Measurements from ENCODE around the gene RETNLB.
A peak's percentile ranks its signal among the peaks of the same experiment; 100 is the strongest.

Gene RETNLB

DNA sequence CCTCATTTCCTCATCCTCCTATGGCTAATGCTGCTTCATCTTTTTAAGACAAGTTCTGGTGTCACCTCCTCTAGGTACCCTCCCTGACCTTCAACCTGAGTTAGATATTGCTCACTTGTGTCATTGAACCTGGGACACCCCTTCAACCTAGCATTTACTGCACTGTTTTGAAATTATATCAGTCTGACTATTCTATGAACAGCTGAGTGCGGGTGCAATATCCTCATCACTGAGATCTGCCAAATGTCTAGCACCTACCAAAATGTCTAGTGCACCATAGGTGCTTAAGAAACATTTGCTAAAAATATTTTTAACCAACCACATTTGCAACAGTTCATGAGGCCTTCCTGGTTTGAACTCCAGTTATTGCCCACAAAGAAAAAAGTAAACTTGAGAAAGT is 34.5 kb downstream of the RETNLB start:
- Histone ChIP-seq H4K91ac (ENCODE audit: low read length) (no peak overlapping the region), H3K14ac (ENCODE audit: low read length in 2 of 2) (peak overlapping the region in 1 of 2 experiments; percentile 55), H3K9me3 (ENCODE audit: control insufficient read depth, low read length) (no peaks in the 10 kb centered on the region), H4K8ac (ENCODE audit: low read length) (no peak overlapping the region), H3K4me1 (ENCODE audit: control insufficient read depth, insufficient read depth, low read depth, low read length) (no peaks in the 10 kb centered on the region), H2BK12ac (ENCODE audit: low read length in 2 of 2) (no peak overlapping the region), H3K4ac (ENCODE audit: low read depth in 1 of 2, low read length in 2 of 2) (no peak overlapping the region), H3K27ac (ENCODE audit: low read length, poor library complexity, severe bottlenecking) (no peak overlapping the region), H3K23ac (ENCODE audit: low read length in 2 of 2) (no peak overlapping the region), H2AK5ac (ENCODE audit: low read length, severe bottlenecking) (no peak overlapping the region), H3K9ac (ENCODE audit: low read length) (no peak overlapping the region), H2AFZ (ENCODE audit: low read depth, low read length) (no peak overlapping the region), H3K79me1 (replicated peaks; ENCODE audit: low read length, poor library complexity, severe bottlenecking) (no peaks in the 10 kb centered on the region), H2BK15ac (ENCODE audit: low read depth, poor library complexity, severe bottlenecking) (no peak overlapping the region), H3K4me2 (ENCODE audit: low read length, poor library complexity, severe bottlenecking) (no peak overlapping the region), H2BK120ac (ENCODE audit: low read depth, low read length) (no peak overlapping the region), H3K27me3 (ENCODE audit: control insufficient read depth in 1 of 2, insufficient read depth in 1 of 2, low read length in 2 of 2) (peaks cover 5 to 6% of the 10 kb centered on the region in 2 experiments), H2BK5ac (ENCODE audit: low read depth, low read length, poor library complexity, severe bottlenecking) (no peak overlapping the region), H3K4me3 (ENCODE audit: insufficient read depth in 1 of 2, low read depth in 1 of 2, low read length in 2 of 2) (no peak overlapping the region), H3K18ac (ENCODE audit: low read depth in 1 of 2, low read length in 2 of 2) (no peak overlapping the region), H3K36me3 (ENCODE audit: control insufficient read depth in 1 of 2, insufficient read depth in 2 of 2, low read depth in 1 of 2, low read length in 2 of 2) (no peaks in the 10 kb centered on the region)
- 68% methylated on average over 1 of the region's 1 CpG for WGBS
- DNase-seq: no peak

- H3K27ac ChIP-seq (ENCODE audit: low read length, poor library complexity, severe bottlenecking): no peak overlapping the region
- no peaks in the 10 kb centered on the region for H3K4me1 ChIP-seq (ENCODE audit: control insufficient read depth, insufficient read depth, low read depth, low read length)
- no peak overlapping the region for H3K23ac ChIP-seq (ENCODE audit: low read length in 2 of 2)
- peaks cover 0 to 6% of the 10 kb centered on the region in 2 experiments for H3K27me3 ChIP-seq (ENCODE audit: control insufficient read depth in 1 of 2, insufficient read depth in 1 of 2, low read length in 2 of 2)
- H3K4me2 ChIP-seq (ENCODE audit: low read length, poor library complexity, severe bottlenecking): no peak overlapping the region
- no peak overlapping the region for H2BK15ac ChIP-seq (ENCODE audit: low read depth, poor library complexity, severe bottlenecking)
- H3K79me1 ChIP-seq (replicated peaks; ENCODE audit: low read length, poor library complexity, severe bottlenecking): no peaks in the 10 kb centered on the region
- H3K4me3 ChIP-seq (ENCODE audit: insufficient read depth in 1 of 2, low read depth in 1 of 2, low read length in 2 of 2): no peak overlapping the region
- H3K18ac ChIP-seq (ENCODE audit: low read depth in 1 of 2, low read length in 2 of 2): no peak overlapping the region
- H2AFZ ChIP-seq (ENCODE audit: low read depth, low read length): no peak overlapping the region
- no peak overlapping the region for H3K4ac ChIP-seq (ENCODE audit: low read depth in 1 of 2, low read length in 2 of 2)
- no peak overlapping the region for H2AK5ac ChIP-seq (ENCODE audit: low read length, severe bottlenecking)
- H3K9me3 ChIP-seq (ENCODE audit: control insufficient read depth, low read length): no peaks in the 10 kb centered on the region
- no peak overlapping the region for H2BK12ac ChIP-seq (ENCODE audit: low read length in 2 of 2)
- H3K14ac ChIP-seq (ENCODE audit: low read length in 2 of 2): no peak overlapping the region
- H4K8ac ChIP-seq (ENCODE audit: low read length): no peak overlapping the region
- no peak overlapping the region for H2BK120ac ChIP-seq (ENCODE audit: low read depth, low read length)
- H3K9ac ChIP-seq (ENCODE audit: low read length): no peak overlapping the region
- no peak for DNase-seq
- H3K36me3 ChIP-seq (ENCODE audit: control insufficient read depth in 1 of 2, insufficient read depth in 2 of 2, low read depth in 1 of 2, low read length in 2 of 2): no peaks in the 10 kb centered on the region
- no peak overlapping the region for H2BK5ac ChIP-seq (ENCODE audit: low read depth, low read length, poor library complexity, severe bottlenecking)
- no peak overlapping the region for H4K91ac ChIP-seq (ENCODE audit: low read length)
- 75% methylated on average over 2 of the region's 2 CpGs for WGBS
These were observed 37.9 kb downstream of the RETNLB start for GRCh38 chr3:108719178-108719806.

- Histone ChIP-seq H4K91ac (ENCODE audit: low read length) (no peak overlapping the region), H2BK15ac (ENCODE audit: low read depth, poor library complexity, severe bottlenecking) (no peak overlapping the region), H3K4ac (ENCODE audit: low read depth in 1 of 2, low read length in 2 of 2) (no peak overlapping the region), H3K79me1 (replicated peaks; ENCODE audit: low read length, poor library complexity, severe bottlenecking) (no peaks in the 10 kb centered on the region), H3K9me3 (ENCODE audit: control insufficient read depth, low read length) (peaks cover 3% of the 10 kb centered on the region), H4K8ac (ENCODE audit: low read length) (no peak overlapping the region), H3K14ac (ENCODE audit: low read length in 2 of 2) (no peak overlapping the region), H3K36me3 (ENCODE audit: control insufficient read depth in 1 of 2, insufficient read depth in 2 of 2, low read depth in 1 of 2, low read length in 2 of 2) (no peaks in the 10 kb centered on the region), H2BK12ac (ENCODE audit: low read length in 2 of 2) (no peak overlapping the region), H2AK5ac (ENCODE audit: low read length, severe bottlenecking) (no peak overlapping the region), H3K4me1 (ENCODE audit: control insufficient read depth, insufficient read depth, low read depth, low read length) (no peaks in the 10 kb centered on the region), H2BK5ac (ENCODE audit: low read depth, low read length, poor library complexity, severe bottlenecking) (no peak overlapping the region), H3K23ac (ENCODE audit: low read length in 2 of 2) (no peak overlapping the region), H3K27me3 (ENCODE audit: control insufficient read depth in 1 of 2, insufficient read depth in 1 of 2, low read length in 2 of 2) (peaks cover 0 to 6% of the 10 kb centered on the region in 2 experiments), H3K4me2 (ENCODE audit: low read length, poor library complexity, severe bottlenecking) (no peak overlapping the region), H3K18ac (ENCODE audit: low read depth in 1 of 2, low read length in 2 of 2) (no peak overlapping the region), H3K27ac (ENCODE audit: low read length, poor library complexity, severe bottlenecking) (no peak overlapping the region), H3K9ac (ENCODE audit: low read length) (no peak overlapping the region), H3K4me3 (ENCODE audit: insufficient read depth in 1 of 2, low read depth in 1 of 2, low read length in 2 of 2) (no peak overlapping the region), H2BK120ac (ENCODE audit: low read depth, low read length) (no peak overlapping the region), H2AFZ (ENCODE audit: low read depth, low read length) (no peak overlapping the region)
- DNase-seq: no peak
- 81% methylated on average over 2 of the region's 2 CpGs for WGBS
These were observed 38.8 kb downstream of the RETNLB start for GRCh38 chr3:108718454-108718853.

- no peak overlapping the region for H3K4ac ChIP-seq (ENCODE audit: low read depth in 1 of 2, low read length in 2 of 2)
- H3K79me1 ChIP-seq (replicated peaks; ENCODE audit: low read length, poor library complexity, severe bottlenecking): no peaks in the 10 kb centered on the region
- H3K18ac ChIP-seq (ENCODE audit: low read depth in 1 of 2, low read length in 2 of 2): no peak overlapping the region
- no peak for DNase-seq
- no peak overlapping the region for H3K4me2 ChIP-seq (ENCODE audit: low read length, poor library complexity, severe bottlenecking)
- peaks cover 3% of the 10 kb centered on the region for H3K9me3 ChIP-seq (ENCODE audit: control insufficient read depth, low read length)
- H3K27ac ChIP-seq (ENCODE audit: low read length, poor library complexity, severe bottlenecking): no peak overlapping the region
- H2AK5ac ChIP-seq (ENCODE audit: low read length, severe bottlenecking): no peak overlapping the region
- H3K9ac ChIP-seq (ENCODE audit: low read length): no peak overlapping the region
- no peak overlapping the region for H3K14ac ChIP-seq (ENCODE audit: low read length in 2 of 2)
- 97% methylated on average over 3 of the region's 3 CpGs for whole genome bisulfite sequencing
- H2BK15ac ChIP-seq (ENCODE audit: low read depth, poor library complexity, severe bottlenecking): no peak overlapping the region
- no peak overlapping the region for H4K91ac ChIP-seq (ENCODE audit: low read length)
- H3K27me3 ChIP-seq (ENCODE audit: control insufficient read depth in 1 of 2, insufficient read depth in 1 of 2, low read length in 2 of 2): peaks cover 6% of the 10 kb centered on the region in 2 experiments
- no peak overlapping the region for H3K4me3 ChIP-seq (ENCODE audit: insufficient read depth in 1 of 2, low read depth in 1 of 2, low read length in 2 of 2)
- H2BK120ac ChIP-seq (ENCODE audit: low read depth, low read length): no peak overlapping the region
- no peak overlapping the region for H2BK5ac ChIP-seq (ENCODE audit: low read depth, low read length, poor library complexity, severe bottlenecking)
- no peaks in the 10 kb centered on the region for H3K36me3 ChIP-seq (ENCODE audit: control insufficient read depth in 1 of 2, insufficient read depth in 2 of 2, low read depth in 1 of 2, low read length in 2 of 2)
- H3K23ac ChIP-seq (ENCODE audit: low read length in 2 of 2): no peak overlapping the region
- H2AFZ ChIP-seq (ENCODE audit: low read depth, low read length): no peak overlapping the region
- no peak overlapping the region for H4K8ac ChIP-seq (ENCODE audit: low read length)
- no peaks in the 10 kb centered on the region for H3K4me1 ChIP-seq (ENCODE audit: control insufficient read depth, insufficient read depth, low read depth, low read length)
- H2BK12ac ChIP-seq (ENCODE audit: low read length in 2 of 2): no peak overlapping the region
These were observed 43.4 kb downstream of the RETNLB start for GRCh38 chr3:108713816-108714215.
